GM12873 (cell line): ENCODE data around the gene THAP8.

Experiments used
- CTCF ChIP-seq: IDR thresholded peaks from 2 replicates; pipeline ENCODE4 v1.5.1; 2012; ENCODE audit warnings: low read depth, mild to moderate bottlenecking, moderate library complexity, low read length, control low read depth; ENCODE audit not compliant: insufficient read depth; ENCODE audit errors: missing control alignments

THAP8 gene

DNA sequence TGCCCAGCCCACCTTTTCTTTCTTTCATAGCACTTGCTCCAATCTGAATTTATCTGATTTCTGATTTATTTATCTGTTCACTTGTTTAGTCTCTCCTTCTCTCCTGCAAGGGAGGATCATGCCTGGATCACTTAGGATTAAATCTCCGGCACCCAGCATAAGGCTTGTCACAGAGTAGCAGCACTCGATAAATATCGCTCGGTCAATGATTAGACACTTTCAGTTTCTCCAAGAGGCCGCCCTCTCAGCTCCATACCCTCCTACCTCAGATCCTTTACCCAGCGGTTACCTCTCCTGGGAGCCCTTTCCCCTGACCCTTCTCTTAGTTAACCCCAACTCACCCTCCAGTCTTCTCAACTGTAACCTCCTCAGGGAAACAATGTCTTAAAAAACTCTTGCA, 22.8 kb downstream of the THAP8 start:
- no peak for TF ChIP-seq CTCF

- TF ChIP-seq CTCF, result no peak
These were observed 23.6 kb downstream of the THAP8 start for GRCh38 chr19:36030264-36031148.

DNA sequence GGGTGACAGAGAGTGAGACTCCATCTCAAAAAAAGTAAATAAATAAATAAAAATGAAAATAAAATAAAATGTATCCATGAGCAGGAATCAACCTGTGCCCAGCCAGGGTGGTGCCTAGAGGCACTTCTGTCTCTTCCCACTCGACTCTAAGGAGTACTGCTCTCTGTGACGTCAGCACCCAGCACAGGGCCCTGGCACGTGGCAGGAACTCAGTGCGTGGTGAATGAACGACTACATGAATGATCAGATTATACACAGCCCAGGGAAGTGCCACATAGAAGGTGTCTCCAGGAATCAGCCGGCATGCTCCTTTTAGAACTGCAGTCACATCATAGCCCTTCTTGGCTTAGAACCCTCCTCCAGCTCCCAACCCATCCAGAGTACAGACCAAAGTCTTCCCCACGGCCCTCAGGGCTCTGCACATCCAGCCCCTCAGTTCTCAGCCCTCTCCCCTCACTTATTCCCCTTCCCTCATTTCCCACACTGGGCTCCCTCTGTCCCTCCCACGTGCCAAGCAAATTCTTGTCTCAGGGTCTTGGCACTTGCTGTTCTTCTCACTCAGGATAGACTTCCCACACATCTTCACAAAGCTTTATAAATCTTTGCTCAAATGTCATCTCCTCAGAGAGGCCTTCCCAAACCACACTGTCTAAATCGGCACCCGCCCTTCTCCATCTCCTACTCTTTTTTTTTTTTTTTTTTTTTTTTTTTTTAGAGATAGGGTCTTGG, 25.6 kb downstream of the THAP8 start:
- TF ChIP-seq CTCF, result no peak

DNA sequence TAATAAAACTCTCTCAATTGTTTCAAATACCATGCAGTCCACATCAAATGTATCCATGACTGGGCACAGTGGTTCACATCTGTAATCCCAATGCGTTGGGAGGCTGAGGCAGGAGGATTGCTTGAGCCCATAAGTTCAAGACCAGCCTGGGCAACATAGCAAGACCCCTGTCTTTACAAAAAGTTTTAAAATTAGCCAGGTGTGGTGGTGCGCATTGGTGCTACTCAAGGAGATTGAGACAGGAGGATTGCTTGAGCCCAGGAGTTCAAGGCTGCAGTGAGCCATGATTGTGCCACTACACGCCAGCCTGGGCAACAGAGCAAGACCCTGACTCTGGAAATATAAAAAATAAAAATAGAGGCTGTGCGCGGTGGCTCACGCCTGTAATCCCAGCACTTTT, 26.4 kb downstream of the THAP8 start:
- TF ChIP-seq CTCF, result no peak

- TF ChIP-seq CTCF, result no peak
These were observed 27.8 kb downstream of the THAP8 start for GRCh38 chr19:36026091-36026876.

- no peak for TF ChIP-seq CTCF
These were observed 28.5 kb downstream of the THAP8 start for GRCh38 chr19:36025541-36025940.

- no peak for TF ChIP-seq CTCF
These were observed 30.7 kb downstream of the THAP8 start for GRCh38 chr19:36023432-36023831.
